Tibial nerve (tissue), 4 donors: Measurements from ENCODE around the gene DPP9. TPM values are rescaled to one million over a fixed set of nuclear protein-coding genes. Genes with fewer than 3 reads are reported as not detected.

Experiments used
- DNase-seq, 2 donors: peaks; one replicate each; pipeline ENCODE4 v3.0.0-alpha.2; 2019; ENCODE audit warnings: low spot score in 2 of 2
- H3K27ac ChIP-seq, 4 donors: fragments of 200-600 bp; sonication (generic) in 3 of 4; one replicate each; pipeline ENCODE4 v1.5.1; 2017 to 2019; ENCODE audit warnings: mild to moderate bottlenecking in 1 of 4
- H3K27me3 ChIP-seq, 2 donors: fragments of 200-600 bp; sonication (generic) in 1 of 2; one replicate each; pipeline versions ENCODE4 v1.5.1 to v1.6.0; 2017 to 2019
- H3K36me3 ChIP-seq, 3 donors: fragments of 200-600 bp; sonication (generic); one replicate each; pipeline ENCODE4 v1.5.1; 2018 to 2019
- H3K4me1 ChIP-seq, 4 donors: fragments of 200-600 bp; sonication (generic) in 3 of 4; one replicate each; pipeline ENCODE4 v1.5.1; 2017 to 2019
- H3K4me3 ChIP-seq, 4 donors: fragments of 200-600 bp; sonication (generic) in 3 of 4; one replicate each; pipeline ENCODE4 v1.5.1; 2017 to 2019; ENCODE audit warnings: mild to moderate bottlenecking in 1 of 4, moderate library complexity in 1 of 4
- H3K9me3 ChIP-seq, 4 donors: fragments of 200-600 bp; sonication (generic) in 3 of 4; one replicate each; pipeline ENCODE4 v1.5.1; 2017 to 2019
- CTCF ChIP-seq, 5 experiments: fragments of 200-600 bp in 3 of 5; fragments of 450-650 bp in 2 of 5; sonication (generic) in 3 of 5; IDR thresholded peaks; one replicate each; pipeline ENCODE4 v1.5.1; 2016 to 2019; ENCODE audit warnings: antibody characterized with exemption in 5 of 5, mild to moderate bottlenecking in 3 of 5, moderate library complexity in 2 of 5
- EP300 ChIP-seq, 2 donors: sonication (generic); formaldehyde crosslinking; IDR thresholded peaks; one replicate each; pipeline ENCODE4 v1.6.1; 2017; ENCODE audit warnings: antibody characterized with exemption in 2 of 2, mild to moderate bottlenecking in 1 of 2
- POLR2A ChIP-seq, 2 donors: fragments of 450-650 bp; IDR thresholded peaks; one replicate each; pipeline ENCODE4 v1.6.1; 2017; ENCODE audit warnings: antibody characterized with exemption in 2 of 2, mild to moderate bottlenecking in 2 of 2, moderate library complexity in 2 of 2
- WGBS, 2 donors: methylation state at CpG; one replicate each; pipeline ENCODE4 v1.1.5; 2018; 5-methylcytosine and 5-hydroxymethylcytosine counted together
- total RNA-seq, 4 donors: library from RNA; depleted of rRNA; stranded (reverse); fragments of >200 nt; gene quantifications; one replicate each; pipeline ENCODE4 v1.1.0, GENCODE V29; 2016

The DPP9 gene
- total RNA-seq, 4 donors from 2014 or later: 53.9 to 134 (median 68.0) TPM

GRCh38 chr19:4678881-4679790 lies 44.5 kb downstream of the DPP9 start:
- H3K4me1 ChIP-seq: peaks cover 0 to 8% (median 0%) of the 10 kb centered on the region in 4 donors
- WGBS, 2 donors: 65 to 71% methylated on average over 31 to 34 of the region's 34 CpGs
- H3K27me3 ChIP-seq: no peaks in the 10 kb centered on the region
- DNase-seq: no peak
- H3K4me3 ChIP-seq: no peak overlapping the region
- H3K9me3 ChIP-seq: no peaks in the 10 kb centered on the region
- peak overlapping the region in 2 of 4 donors; percentile 22 to 35 for H3K27ac ChIP-seq
- no peak for TF ChIP-seq CTCF (IDR thresholded peaks at IDR 0.05)
- no peak for TF ChIP-seq EP300 (IDR thresholded peaks at IDR 0.05)
- TF ChIP-seq POLR2A (IDR thresholded peaks at IDR 0.05): no peak
- peaks cover 3 to 98% (median 12%) of the 10 kb centered on the region in 3 donors for H3K36me3 ChIP-seq

GRCh38 chr19:4676955-4677731 lies 46.5 kb downstream of the DPP9 start:
- Histone ChIP-seq H3K9me3 (no peaks in the 10 kb centered on the region), H3K27me3 (no peaks in the 10 kb centered on the region), H3K27ac (peak overlapping the region in 2 of 4 donors; percentile 43 to 53), H3K36me3 (peaks cover under 1 to 78% (median 12%) of the 10 kb centered on the region in 3 donors), H3K4me3 (no peak overlapping the region), H3K4me1 (no peaks in the 10 kb centered on the region)
- 64 to 68% methylated on average over 16 to 17 of the region's 17 CpGs for WGBS, 2 donors
- no peak for DNase-seq
- no peak for TF ChIP-seq POLR2A (IDR thresholded peaks at IDR 0.05)
- peak; percentile 19 to 40 (median 39) for TF ChIP-seq CTCF (IDR thresholded peaks at IDR 0.05)

- no peak overlapping the region for H3K27ac ChIP-seq
- no peak for DNase-seq
- 91% methylated on average over 16 of the region's 16 CpGs for WGBS, 2 donors
- H3K9me3 ChIP-seq: no peaks in the 10 kb centered on the region
- peaks cover 0 to 6% (median 0%) of the 10 kb centered on the region in 4 donors for H3K4me1 ChIP-seq
- H3K27me3 ChIP-seq: no peaks in the 10 kb centered on the region
- H3K36me3 ChIP-seq: peaks cover 0 to 60% (median 12%) of the 10 kb centered on the region in 3 donors
- no peak for TF ChIP-seq POLR2A (IDR thresholded peaks at IDR 0.05)
- no peak for TF ChIP-seq EP300 (IDR thresholded peaks at IDR 0.05)
- TF ChIP-seq CTCF (IDR thresholded peaks at IDR 0.05): no peak
- H3K4me3 ChIP-seq: no peak overlapping the region
These were observed 48.3 kb downstream of the DPP9 start for GRCh38 chr19:4675346-4675745.

GRCh38 chr19:4673726-4674125 lies 49.9 kb downstream of the DPP9 start:
- peaks cover 0 to 45% (median 5%) of the 10 kb centered on the region in 3 donors for H3K36me3 ChIP-seq
- H3K27ac ChIP-seq: no peak overlapping the region
- TF ChIP-seq EP300 (IDR thresholded peaks at IDR 0.05): no peak
- TF ChIP-seq CTCF (IDR thresholded peaks at IDR 0.05): no peak
- no peak for TF ChIP-seq POLR2A (IDR thresholded peaks at IDR 0.05)
- H3K4me3 ChIP-seq: no peak overlapping the region
- no peak for DNase-seq
- WGBS, 2 donors: 87 to 94% methylated on average over 4 of the region's 4 CpGs
- no peaks in the 10 kb centered on the region for H3K27me3 ChIP-seq
- no peaks in the 10 kb centered on the region for H3K9me3 ChIP-seq
- peaks cover 0 to 16% (median 8%) of the 10 kb centered on the region in 4 donors for H3K4me1 ChIP-seq
